AG04449 (cell line): Measurements from ENCODE around the gene LMNTD1.
A peak's percentile ranks its signal among the peaks of the same experiment; 100 is the strongest.

Experiments used
- CTCF ChIA-PET: fragments of 350-600 bp; formaldehyde crosslinking; extraction: SDS; loops from one replicate; lab custom pipeline; 2021; ENCODE audit warnings: antibody characterized with exemption; lab: Yijun Ruan, JAX
- POLR2A ChIA-PET: fragments of 400-600, 350-600 bp; formaldehyde crosslinking; extraction: SDS; loops from one replicate; lab custom pipeline; 2020; ENCODE audit warnings: antibody characterized with exemption, inconsistent platforms; lab: Yijun Ruan, JAX
- DNase-seq: peaks from one replicate; pipeline ENCODE4 v3.0.0-alpha.2; 2010; ENCODE audit warnings: low read depth, low spot score
- H3K4me3 ChIP-seq: 2 replicates; pipeline ENCODE4 v1.5.1; 2011; ENCODE audit warnings: low read depth, mild to moderate bottlenecking, control low read depth, low read length
- TF ChIP-seq, protein P1 (sequence below): IDR thresholded peaks from one replicate; pipeline ENCODE4 v1.5.1; 2011; ENCODE audit warnings: mild to moderate bottlenecking, moderate library complexity, low read length, control low read depth, inconsistent platforms; ENCODE audit not compliant: insufficient read depth; ENCODE audit errors: missing control alignments

LMNTD1 gene

DNA sequence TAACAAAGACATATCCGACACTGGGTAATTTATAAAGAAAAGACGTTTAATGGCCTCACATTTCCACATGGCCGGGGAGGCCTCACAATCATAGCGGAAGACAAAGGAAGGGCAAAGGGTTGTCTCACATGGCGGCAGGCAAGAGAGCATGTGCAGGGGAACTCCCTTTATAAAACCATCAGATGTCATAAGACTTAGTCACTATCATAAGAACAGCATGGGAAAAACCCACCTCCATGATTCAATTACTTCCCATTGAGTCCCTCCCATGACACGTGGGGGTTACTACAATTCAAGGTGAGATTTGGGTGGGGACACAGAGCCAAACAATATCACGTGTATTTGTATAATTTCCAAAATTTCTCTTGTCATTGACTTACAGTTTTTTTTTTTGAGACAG, 5.5 kb upstream of the LMNTD1 start:
- H3K4me3 ChIP-seq = no peak overlapping the region
- ChIA-PET CTCF (interaction anchor here (1.4 to 2.7 kb wide), 6 partner anchors 25 to 129 kb away, joined by 3 to 11 read pairs (median 4); no protein-coding TSS in a partner anchor), POLR2A (no interaction called here)
- DNase-seq = no peak
- TF ChIP-seq, protein P1, sequence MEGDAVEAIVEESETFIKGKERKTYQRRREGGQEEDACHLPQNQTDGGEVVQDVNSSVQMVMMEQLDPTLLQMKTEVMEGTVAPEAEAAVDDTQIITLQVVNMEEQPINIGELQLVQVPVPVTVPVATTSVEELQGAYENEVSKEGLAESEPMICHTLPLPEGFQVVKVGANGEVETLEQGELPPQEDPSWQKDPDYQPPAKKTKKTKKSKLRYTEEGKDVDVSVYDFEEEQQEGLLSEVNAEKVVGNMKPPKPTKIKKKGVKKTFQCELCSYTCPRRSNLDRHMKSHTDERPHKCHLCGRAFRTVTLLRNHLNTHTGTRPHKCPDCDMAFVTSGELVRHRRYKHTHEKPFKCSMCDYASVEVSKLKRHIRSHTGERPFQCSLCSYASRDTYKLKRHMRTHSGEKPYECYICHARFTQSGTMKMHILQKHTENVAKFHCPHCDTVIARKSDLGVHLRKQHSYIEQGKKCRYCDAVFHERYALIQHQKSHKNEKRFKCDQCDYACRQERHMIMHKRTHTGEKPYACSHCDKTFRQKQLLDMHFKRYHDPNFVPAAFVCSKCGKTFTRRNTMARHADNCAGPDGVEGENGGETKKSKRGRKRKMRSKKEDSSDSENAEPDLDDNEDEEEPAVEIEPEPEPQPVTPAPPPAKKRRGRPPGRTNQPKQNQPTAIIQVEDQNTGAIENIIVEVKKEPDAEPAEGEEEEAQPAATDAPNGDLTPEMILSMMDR = no peak

DNA sequence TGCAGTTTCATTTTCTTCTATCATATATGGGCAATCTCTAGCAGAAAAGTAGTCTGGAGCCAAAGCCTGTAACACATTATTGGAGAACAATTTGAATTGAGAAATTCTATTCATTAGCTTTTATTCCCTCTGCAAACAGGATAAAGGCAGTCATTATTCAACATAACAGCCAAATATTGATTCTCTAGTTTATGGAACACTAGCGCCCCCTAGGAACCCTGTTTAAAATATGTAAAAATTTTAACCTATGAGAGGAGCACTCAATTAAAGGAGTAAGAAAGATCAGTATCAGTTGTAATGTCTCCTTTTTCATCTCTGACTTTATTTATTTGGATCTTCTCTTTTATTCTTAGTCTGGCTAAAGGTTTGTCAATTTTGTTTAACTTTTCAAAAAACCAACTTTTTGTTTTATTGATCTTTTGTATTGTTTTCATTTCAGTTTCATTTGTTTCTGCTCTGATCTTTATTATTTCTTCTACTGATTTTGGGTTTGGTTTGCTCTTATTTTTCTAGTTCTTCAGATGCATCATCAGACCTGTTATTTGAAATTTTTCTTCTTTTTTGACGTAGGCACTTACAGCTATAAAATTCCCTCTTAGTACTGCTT, 4.8 kb upstream of the LMNTD1 start:
- ChIA-PET CTCF (interaction anchor here (0.7 to 2.7 kb wide), 11 partner anchors 14 to 134 kb away, joined by 3 to 11 read pairs (median 3); no protein-coding TSS in a partner anchor), POLR2A (no interaction called here)
- no peak overlapping the region for H3K4me3 ChIP-seq
- TF ChIP-seq, protein P1 = no peak
- no peak for DNase-seq

DNA sequence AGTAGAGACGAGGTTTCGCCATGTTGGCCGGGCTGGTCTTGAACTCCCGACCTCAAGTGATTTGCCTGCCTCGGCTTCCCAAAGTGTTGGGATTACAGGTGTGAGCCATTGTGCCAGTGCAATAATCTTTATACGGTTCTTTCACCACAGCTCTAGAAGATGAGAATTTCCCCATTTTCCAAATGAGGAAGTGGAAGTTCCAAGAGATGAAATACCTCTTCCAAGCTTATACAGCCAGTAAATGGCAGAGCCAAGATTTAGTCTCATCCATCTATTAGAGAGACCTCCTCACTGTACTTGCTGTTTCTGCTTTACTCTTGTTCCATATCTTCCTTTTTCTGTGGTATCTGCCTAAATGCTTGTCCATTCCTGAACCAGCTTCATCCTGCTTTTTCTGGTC, 3.1 kb upstream of the LMNTD1 start:
- DNase-seq = no peak
- POLR2A ChIA-PET = no interaction called here

DNA sequence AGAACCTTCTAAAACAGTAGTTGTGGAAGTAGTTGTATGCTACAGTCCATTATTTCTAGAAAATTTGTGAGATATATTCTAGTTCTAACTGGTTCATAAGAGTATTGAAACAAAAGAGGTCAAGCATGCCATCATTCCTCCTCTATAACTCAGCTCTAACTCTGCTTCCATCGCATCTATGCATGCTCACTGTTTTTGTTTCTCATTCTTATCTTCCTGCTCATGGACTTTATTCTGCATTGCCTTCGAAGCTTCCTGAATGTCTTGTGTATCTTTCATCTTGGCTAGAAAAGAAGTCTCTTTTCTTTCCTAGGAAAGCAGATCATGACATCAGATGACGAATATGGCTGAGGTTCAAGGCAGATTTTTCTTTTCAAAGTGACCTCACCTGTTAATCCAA, 402 bp downstream of the LMNTD1 start:
- H3K4me3 ChIP-seq = no peak overlapping the region
- peak; percentile 79 for DNase-seq
- TF ChIP-seq, protein P1 = no peak
- ChIA-PET POLR2A (interaction anchor here (0.7 kb wide), 1 partner anchor 465 kb away, joined by 3 read pairs; no protein-coding TSS in a partner anchor), CTCF (interaction anchor here (1.6 to 2.6 kb wide), 2 partner anchors 114 to 116 kb away, joined by 4 to 8 read pairs; no protein-coding TSS in a partner anchor)

More for the DNA sequence above, 3.1 kb upstream of the LMNTD1 start:
- TF ChIP-seq, protein P1 = no peak
- H3K4me3 ChIP-seq = no peak overlapping the region
- CTCF ChIA-PET = interaction anchor here (0.7 to 2.7 kb wide), 4 partner anchors 12 to 122 kb away, joined by 3 to 11 read pairs (median 4); no protein-coding TSS in a partner anchor

DNA sequence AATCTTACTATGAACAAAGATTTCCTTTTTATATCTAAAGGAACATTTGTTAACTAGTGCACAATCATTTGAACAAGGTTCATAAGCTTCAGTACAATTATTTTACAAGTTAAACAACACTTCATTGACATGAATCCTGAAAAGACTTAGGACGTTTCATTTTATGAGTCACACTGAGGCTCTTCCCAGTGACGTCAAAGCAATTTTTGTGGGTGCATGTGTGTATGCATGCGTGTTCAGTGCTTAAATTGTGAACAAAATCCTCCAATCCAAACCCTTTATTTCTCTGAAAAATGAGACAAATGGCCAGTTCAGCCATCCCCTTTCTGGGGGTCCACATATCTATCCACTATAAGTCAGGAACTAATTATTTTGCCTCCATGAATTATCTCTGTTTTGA, 2.9 kb downstream of the LMNTD1 start:
- no peak overlapping the region for H3K4me3 ChIP-seq
- POLR2A ChIA-PET = no interaction called here
- CTCF ChIA-PET = interaction anchor here (1.0 to 2.6 kb wide), 2 partner anchors 113 to 162 kb away, joined by 3 to 8 read pairs; no protein-coding TSS in a partner anchor
- DNase-seq = peak; percentile 23
- TF ChIP-seq, protein P1 = no peak

DNA sequence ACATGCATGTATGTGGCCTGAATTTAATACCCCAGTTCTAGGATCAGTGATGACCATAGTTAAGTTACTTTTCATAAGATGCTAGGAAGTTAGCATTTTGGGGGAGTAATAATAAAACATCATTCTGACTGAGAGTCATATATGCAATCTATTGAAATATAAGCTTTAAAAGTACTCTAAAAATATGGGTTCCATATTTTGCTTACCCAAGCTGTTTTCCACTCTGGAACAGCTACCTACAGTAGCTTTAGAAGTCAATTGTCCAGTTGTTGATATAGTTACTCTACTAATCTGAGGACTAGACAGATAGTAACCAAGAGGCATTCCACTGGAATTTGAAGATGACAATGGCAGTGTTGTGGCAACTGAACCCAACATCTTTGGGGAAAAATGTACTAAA, 4.0 kb downstream of the LMNTD1 start:
- TF ChIP-seq, protein P1 = no peak
- no peak for DNase-seq
- H3K4me3 ChIP-seq = no peak overlapping the region
- ChIA-PET CTCF (no interaction called here), POLR2A (no interaction called here)
